GM18951 (cell line): ENCODE measurements around the gene PFKFB3.
"Not testable (repeated sequence)": the region's sequence is repeated elsewhere in the genome, so short reads cannot be mapped to it uniquely, and the experiment has no call there.

Experiments used
- POLR2A ChIP-seq: IDR thresholded peaks from 4 replicates; pipeline ENCODE4 v1.6.1; 2011; ENCODE audit warnings: mild to moderate bottlenecking; ENCODE audit not compliant: insufficient read length, insufficient read depth; ENCODE audit errors: extremely low read depth
- in situ Hi-C: fragments of 300-500 bp; cut with MboI; formaldehyde crosslinking; loops from one replicate; pipeline ENCODE4 v1.12.0; 2022; ENCODE audit warnings: low sequenced_read_pairs, mixed read lengths, inconsistent platforms; ENCODE audit not compliant: unreplicated experiment

PFKFB3 gene

DNA sequence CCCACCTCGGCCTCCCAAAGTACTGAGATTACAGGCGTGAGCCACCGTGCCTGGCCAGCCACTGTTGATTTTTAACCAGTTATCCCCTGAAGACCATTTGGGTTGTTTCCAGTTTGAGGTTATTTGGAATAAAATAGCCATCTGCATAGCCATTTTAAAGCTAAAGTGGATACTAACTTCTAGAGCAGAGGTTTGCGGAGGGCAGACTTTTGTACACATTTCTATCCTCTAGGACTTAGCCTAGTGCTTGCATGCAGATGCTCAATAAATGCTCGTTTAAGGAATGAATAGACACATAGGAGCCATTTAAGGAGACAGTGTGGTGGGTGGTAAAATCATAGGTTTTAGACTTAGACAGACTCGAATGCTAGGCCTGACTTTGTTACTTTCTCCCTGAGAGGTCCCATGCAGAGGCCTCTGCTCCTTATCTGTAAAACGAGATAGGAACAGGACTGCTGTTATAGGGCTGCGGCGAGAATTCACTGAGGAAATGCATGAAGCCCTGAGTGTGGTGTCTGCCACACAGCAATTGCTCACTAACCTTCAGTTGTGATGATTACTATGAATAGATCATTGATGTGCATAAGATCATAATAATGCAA lies 75.9 kb downstream of the PFKFB3 start:
- in situ Hi-C loops = no loop called here
- no peak for TF ChIP-seq POLR2A

DNA sequence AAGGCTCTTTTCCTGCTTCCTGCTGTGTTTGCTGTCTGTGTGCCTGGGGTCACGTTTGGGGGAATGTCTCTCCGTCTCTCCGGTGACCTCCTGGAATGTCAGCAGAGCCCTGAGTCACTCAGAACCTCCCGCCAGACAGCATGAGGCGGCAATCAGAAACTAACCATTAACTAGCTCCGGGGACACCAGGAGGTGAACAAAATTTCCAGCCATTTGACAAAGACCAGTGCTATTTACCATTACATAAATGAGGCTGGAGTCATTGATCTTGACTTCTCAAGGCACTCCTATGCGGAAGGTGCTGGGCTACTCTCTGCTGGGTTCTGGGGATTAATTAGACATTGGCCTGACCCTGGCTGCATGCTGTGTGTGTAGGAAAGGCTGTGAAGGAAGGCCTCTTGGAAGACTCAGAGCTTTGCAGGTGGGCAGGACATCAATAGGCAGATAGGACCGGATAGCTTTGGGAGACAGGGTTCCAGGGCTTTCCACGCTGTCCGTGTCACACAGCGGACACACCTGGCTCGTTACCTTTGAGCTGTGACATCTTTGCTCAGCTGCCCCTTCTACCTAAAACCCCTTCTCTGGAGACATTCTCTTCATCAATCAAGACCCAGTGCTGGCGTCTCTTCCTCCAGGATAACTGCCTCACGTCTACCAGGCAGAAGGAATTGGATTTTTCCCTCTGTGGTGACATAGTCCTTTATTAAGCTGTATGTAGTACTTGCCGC lies 77.0 kb downstream of the PFKFB3 start:
- no peak for TF ChIP-seq POLR2A
- in situ Hi-C loops = no loop called here

- in situ Hi-C loops = no loop called here
- no peak for TF ChIP-seq POLR2A
These were observed 77.6 kb downstream of the PFKFB3 start for GRCh38 chr10:6280291-6280690.

- no peak for TF ChIP-seq POLR2A
These were observed 79.8 kb downstream of the PFKFB3 start for GRCh38 chr10:6282454-6282958.

GRCh38 chr10:6283655-6284054 lies 80.9 kb downstream of the PFKFB3 start:
- in situ Hi-C loops = no loop called here
- TF ChIP-seq POLR2A = no peak

More at GRCh38 chr10:6282454-6282958, 79.8 kb downstream of the PFKFB3 start:
- in situ Hi-C loops = no loop called here

DNA sequence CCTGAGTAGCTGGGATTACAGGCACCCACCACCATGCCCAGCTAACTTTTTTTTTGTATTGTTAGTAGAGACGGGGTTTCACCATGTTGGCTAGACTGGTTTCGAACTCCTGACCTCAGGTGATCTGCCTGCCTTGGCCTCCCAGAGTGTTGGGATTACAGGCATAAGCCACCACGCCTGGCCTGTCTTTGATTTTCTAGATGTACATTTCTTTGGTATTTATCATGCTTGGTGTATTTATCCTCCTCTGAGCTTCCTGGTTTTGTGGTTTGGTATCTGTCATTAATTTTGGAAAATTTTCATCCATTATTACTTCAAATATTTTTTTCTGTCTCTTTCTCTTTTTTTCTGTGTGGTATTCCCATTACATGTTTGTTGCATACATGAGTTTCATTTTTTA lies 87.9 kb downstream of the PFKFB3 start:
- in situ Hi-C loops = not testable (repeated sequence)

DNA sequence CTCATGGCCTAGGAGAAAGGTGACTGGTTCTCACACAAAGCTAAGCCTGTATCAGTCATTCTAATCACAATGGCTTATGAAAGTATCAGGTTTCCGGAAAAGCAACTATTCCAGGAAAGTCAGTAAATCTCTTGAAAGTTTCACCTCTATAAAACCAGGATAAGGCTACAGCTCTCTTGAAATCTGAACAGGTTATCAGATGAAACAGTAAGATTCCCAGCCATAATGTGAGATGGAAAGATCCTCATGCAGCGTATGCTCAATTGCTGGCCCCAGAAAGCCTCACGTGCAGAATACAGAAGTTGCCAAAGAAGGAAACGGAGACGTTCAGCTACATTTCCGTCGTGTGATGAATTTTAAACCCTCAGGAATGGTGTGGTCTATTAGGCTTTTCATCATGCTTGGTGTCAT lies 90.0 kb downstream of the PFKFB3 start:
- TF ChIP-seq POLR2A = no peak
- in situ Hi-C loops = no loop called here

DNA sequence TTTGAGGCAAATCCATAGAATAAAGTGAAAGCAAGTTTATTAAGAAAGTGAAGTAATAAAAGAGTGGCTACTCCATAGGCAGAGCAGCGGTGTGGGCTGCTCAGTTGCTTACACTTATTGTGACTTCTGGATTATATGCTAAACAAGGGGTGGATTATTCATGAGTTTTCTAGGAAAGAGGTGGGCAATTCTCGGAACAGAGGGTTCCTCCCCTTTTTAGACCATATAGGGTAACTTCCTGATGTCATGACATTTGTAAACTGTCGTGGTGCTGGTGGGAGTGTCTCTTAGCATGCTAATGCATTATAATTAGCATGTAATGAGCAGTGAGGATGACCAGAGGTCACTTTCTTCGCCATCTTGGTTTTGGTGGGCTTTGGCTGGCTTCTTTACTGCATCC lies 93.7 kb downstream of the PFKFB3 start:
- in situ Hi-C loops = not testable (repeated sequence)

DNA sequence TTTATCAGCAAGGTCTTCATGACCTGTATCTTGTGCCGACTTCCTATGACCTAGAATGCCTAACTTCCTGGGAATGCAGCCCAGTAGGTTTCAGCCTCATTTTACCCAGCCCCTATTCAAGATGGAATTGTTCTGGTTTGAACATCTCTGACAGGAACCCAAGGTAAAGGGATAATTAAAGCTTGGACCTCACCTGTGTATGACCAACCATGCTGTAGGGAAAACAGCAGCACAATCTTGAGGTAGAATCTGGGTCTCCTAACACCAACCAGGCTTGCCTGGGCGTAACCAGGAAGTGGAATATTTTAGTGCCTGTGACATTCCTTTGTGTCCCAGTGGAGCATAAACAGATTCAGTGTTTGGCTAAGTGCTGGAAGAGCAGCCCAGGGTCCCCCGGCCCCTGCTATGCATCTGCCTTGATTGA lies 94.1 kb downstream of the PFKFB3 start:
- in situ Hi-C loops = no loop called here
- TF ChIP-seq POLR2A = no peak

- no peak for TF ChIP-seq POLR2A
- in situ Hi-C loops = no loop called here
These were observed 94.8 kb downstream of the PFKFB3 start for GRCh38 chr10:6297522-6297921.

DNA sequence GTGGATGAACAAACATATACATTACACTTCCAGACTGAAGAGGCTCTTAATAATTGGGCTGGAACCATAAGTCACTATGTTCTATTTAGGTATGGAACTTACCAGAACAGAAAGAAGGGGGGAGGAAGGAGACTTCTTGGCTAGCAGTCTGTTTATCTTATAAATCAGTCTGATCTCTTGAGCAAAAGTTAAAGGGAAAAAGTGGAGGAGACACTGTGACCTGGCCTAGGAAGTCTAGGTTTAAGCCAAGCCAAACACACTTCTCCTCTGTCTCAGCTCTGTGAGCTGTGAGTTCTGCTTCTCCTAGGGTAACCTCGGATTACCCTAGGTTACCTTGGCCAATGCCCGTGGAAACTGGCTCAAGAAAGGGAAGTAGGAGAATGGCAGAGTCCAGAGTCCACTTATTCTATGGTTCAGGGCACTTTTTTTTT lies 95.2 kb downstream of the PFKFB3 start:
- in situ Hi-C loops = no loop called here
- no peak for TF ChIP-seq POLR2A

DNA sequence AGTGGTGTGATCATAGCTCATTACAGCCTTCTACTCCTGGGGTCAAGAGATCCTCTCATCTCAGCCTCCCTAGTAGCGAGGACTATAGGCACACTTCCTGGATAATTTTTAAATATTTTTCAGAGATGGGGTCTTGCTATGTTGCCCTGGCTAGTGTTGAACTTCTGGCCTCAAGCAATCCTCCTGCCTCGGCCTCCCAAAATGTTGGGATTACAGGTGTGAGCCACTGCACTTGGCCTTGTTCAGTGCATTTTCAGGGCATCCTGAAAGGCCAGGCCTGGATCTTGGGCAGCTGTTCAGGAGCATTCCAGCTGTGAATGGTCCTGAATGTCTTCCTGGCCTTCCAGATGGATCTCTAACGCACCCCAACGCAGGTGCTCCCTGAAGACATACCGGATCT lies 95.7 kb downstream of the PFKFB3 start:
- TF ChIP-seq POLR2A = no peak
- in situ Hi-C loops = no loop called here

DNA sequence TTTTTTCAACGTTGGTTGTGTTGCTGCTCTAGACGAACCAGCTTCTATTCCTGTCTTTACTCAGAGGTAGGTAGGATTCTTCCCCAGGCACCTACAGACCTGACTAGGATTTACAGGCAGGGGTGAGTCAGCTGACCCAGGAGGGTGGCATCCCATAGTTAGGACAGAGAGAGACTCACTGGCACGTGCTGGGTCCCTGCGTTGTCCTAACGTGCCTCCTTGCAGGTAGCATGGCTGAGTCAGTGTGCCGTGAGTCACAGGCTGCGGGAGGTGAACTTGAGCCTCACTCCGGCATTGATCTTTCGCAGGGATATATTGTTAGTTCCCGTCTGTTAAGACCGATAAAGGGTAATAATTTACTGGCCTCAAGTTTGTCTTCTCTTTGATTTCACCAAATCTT lies 96.5 kb downstream of the PFKFB3 start:
- TF ChIP-seq POLR2A = no peak
- in situ Hi-C loops = no loop called here

- in situ Hi-C loops = no loop called here
- no peak for TF ChIP-seq POLR2A
These were observed 97.0 kb downstream of the PFKFB3 start for GRCh38 chr10:6299743-6300105.
